Testis (tissue), 2 donors: ENCODE measurements around the gene AICDA.

ENCODE experiments used
- POLR2A ChIP-seq: fragments of 450-650 bp; IDR thresholded peaks from one replicate; pipeline ENCODE4 v1.6.1; 2017; ENCODE audit warnings: antibody characterized with exemption, mild to moderate bottlenecking, moderate library complexity
- TF ChIP-seq, protein P1 (sequence below), 3 experiments: fragments of 450-650 bp in 2 of 3; fragments of 200-600 bp in 1 of 3; sonication (generic) in 1 of 3; IDR thresholded peaks; one replicate each; pipeline ENCODE4 v1.5.1; 2016 to 2019; ENCODE audit warnings: antibody characterized with exemption in 3 of 3, mild to moderate bottlenecking in 2 of 3, moderate library complexity in 1 of 3

GRCh38 chr12:8622646-8623045 lies 10.0 kb upstream of the AICDA start:
- TF ChIP-seq POLR2A = no peak
- TF ChIP-seq, protein P1, sequence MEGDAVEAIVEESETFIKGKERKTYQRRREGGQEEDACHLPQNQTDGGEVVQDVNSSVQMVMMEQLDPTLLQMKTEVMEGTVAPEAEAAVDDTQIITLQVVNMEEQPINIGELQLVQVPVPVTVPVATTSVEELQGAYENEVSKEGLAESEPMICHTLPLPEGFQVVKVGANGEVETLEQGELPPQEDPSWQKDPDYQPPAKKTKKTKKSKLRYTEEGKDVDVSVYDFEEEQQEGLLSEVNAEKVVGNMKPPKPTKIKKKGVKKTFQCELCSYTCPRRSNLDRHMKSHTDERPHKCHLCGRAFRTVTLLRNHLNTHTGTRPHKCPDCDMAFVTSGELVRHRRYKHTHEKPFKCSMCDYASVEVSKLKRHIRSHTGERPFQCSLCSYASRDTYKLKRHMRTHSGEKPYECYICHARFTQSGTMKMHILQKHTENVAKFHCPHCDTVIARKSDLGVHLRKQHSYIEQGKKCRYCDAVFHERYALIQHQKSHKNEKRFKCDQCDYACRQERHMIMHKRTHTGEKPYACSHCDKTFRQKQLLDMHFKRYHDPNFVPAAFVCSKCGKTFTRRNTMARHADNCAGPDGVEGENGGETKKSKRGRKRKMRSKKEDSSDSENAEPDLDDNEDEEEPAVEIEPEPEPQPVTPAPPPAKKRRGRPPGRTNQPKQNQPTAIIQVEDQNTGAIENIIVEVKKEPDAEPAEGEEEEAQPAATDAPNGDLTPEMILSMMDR (IDR thresholded peaks at IDR 0.05) = no peak
